ENCODE measurements around the gene SMIM44. TPM values are rescaled to one million over a fixed set of nuclear protein-coding genes. Genes with fewer than 3 reads are reported as not detected.
A peak's percentile ranks its signal among the peaks of the same experiment; 100 is the strongest.

Gene SMIM44
- total RNA-seq, 6 experiments from 2014 or later, result not detected

GRCh38 chr19:3507371-3508120 lies 24.3 kb upstream of the SMIM44 start:
- Mint-ChIP-seq H3K27ac (peak overlapping the region; percentile 87), H3K9me3 (no peaks in the 10 kb centered on the region), H3K27me3 (ENCODE audit: insufficient read depth) (no peaks in the 10 kb centered on the region; the same call in 1 of the 2 replicates), H3K36me3 (ENCODE audit: low read depth) (peaks cover 20% of the 10 kb centered on the region), H3K4me3 (peak overlapping the region; percentile 96), H3K4me1 (ENCODE audit: low read depth) (peaks cover 40% of the 10 kb centered on the region)
- no peak for DNase-seq
- no peak for TF ChIP-seq CTCF (IDR thresholded peaks at IDR 0.05)

GRCh38 chr19:3506384-3507340 lies 23.4 kb upstream of the SMIM44 start:
- Mint-ChIP-seq H3K4me1 (ENCODE audit: low read depth) (peaks cover 40% of the 10 kb centered on the region), H3K4me3 (peak overlapping the region; percentile 96), H3K27me3 (ENCODE audit: insufficient read depth) (no peaks in the 10 kb centered on the region; the same call in 1 of the 2 replicates), H3K36me3 (ENCODE audit: low read depth) (peaks cover 20% of the 10 kb centered on the region), H3K27ac (peak overlapping the region; percentile 87), H3K9me3 (no peaks in the 10 kb centered on the region)
- no peak for TF ChIP-seq CTCF (IDR thresholded peaks at IDR 0.05)
- DNase-seq, result no peak

- no peaks in the 10 kb centered on the region; the same call in 1 of the 2 replicates for H3K27me3 Mint-ChIP-seq (ENCODE audit: insufficient read depth)
- H3K4me1 Mint-ChIP-seq (ENCODE audit: low read depth), result peaks cover 43% of the 10 kb centered on the region
- H3K9me3 Mint-ChIP-seq, result no peaks in the 10 kb centered on the region
- H3K36me3 Mint-ChIP-seq (ENCODE audit: low read depth), result peaks cover 20% of the 10 kb centered on the region
- peak within 1 kb of the TSS; percentile 98 for H3K27ac Mint-ChIP-seq
- TF ChIP-seq CTCF (IDR thresholded peaks at IDR 0.05), result peak; percentile 33
- DNase-seq, result peak; percentile 99
- peak within 1 kb of the TSS; percentile 96 for H3K4me3 Mint-ChIP-seq
Observed at GRCh38 chr19:3505598-3506383, 22.6 kb upstream of the SMIM44 start, which contains the start of gene FZR1. FZR1 (plus strand) TSS chr19:3506311; CDS start chr19:3522990, 16,679 bp downstream.

GRCh38 chr19:3504735-3505134 lies 21.5 kb upstream of the SMIM44 start:
- H3K4me1 Mint-ChIP-seq (ENCODE audit: low read depth), result peaks cover 41% of the 10 kb centered on the region
- no peak overlapping the region for H3K4me3 Mint-ChIP-seq
- no peaks in the 10 kb centered on the region for H3K9me3 Mint-ChIP-seq
- peaks cover 17% of the 10 kb centered on the region for H3K36me3 Mint-ChIP-seq (ENCODE audit: low read depth)
- H3K27me3 Mint-ChIP-seq (ENCODE audit: insufficient read depth), result no peaks in the 10 kb centered on the region; the same call in 1 of the 2 replicates
- TF ChIP-seq CTCF (IDR thresholded peaks at IDR 0.05), result no peak
- peak overlapping the region; percentile 98 for H3K27ac Mint-ChIP-seq
- DNase-seq, result no peak

GRCh38 chr19:3503036-3503572 lies 19.9 kb upstream of the SMIM44 start:
- H3K27ac Mint-ChIP-seq, result peak overlapping the region; percentile 33; the same call in 1 of the 2 replicates
- H3K9me3 Mint-ChIP-seq, result no peaks in the 10 kb centered on the region
- H3K4me1 Mint-ChIP-seq (ENCODE audit: low read depth), result peaks cover 32% of the 10 kb centered on the region
- TF ChIP-seq CTCF (IDR thresholded peaks at IDR 0.05), result no peak
- no peak for DNase-seq
- H3K36me3 Mint-ChIP-seq (ENCODE audit: low read depth), result peaks cover 9% of the 10 kb centered on the region
- no peaks in the 10 kb centered on the region; the same call in 1 of the 2 replicates for H3K27me3 Mint-ChIP-seq (ENCODE audit: insufficient read depth)
- no peak overlapping the region for H3K4me3 Mint-ChIP-seq

Measured in HFFc6 (cell line).